B cell (primary cell): Measurements from ENCODE around the gene MUC3A. TPM values are rescaled to one million over a fixed set of nuclear protein-coding genes. Genes with fewer than 3 reads are reported as not detected.

Experiments used
- ATAC-seq: fragments of 200-7000 bp; cut with Tn5 transposase; one replicate; pipeline ENCODE4 v1.10.0; 2021; ENCODE audit warnings: low read depth, mild to moderate bottlenecking, moderate number of reproducible peaks, moderate library complexity
- CTCF ChIA-PET: fragments of 350-600 bp; sonication (Branson Sonifier 250); formaldehyde crosslinking; loops from one replicate; lab custom pipeline; 2021; ENCODE audit warnings: antibody characterized with exemption, inconsistent platforms; lab: Charles Lee
- POLR2A ChIA-PET: fragments of 350-600 bp; sonication (Branson Sonifier 250); formaldehyde crosslinking; loops from one replicate; lab custom pipeline; 2021; ENCODE audit warnings: antibody characterized with exemption; lab: Charles Lee
- DNase-seq: peaks from one replicate; pipeline ENCODE4 v3.0.0; 2013
- H2AFZ ChIP-seq: 2 replicates; pipeline ENCODE4 v1.6.1; 2012; ENCODE audit warnings: mild to moderate bottlenecking, low read depth, low read length; ENCODE audit not compliant: insufficient read depth, poor library complexity, severe bottlenecking
- H3K27ac ChIP-seq, 2 donors: 1 replicate in 1 of 2; 2 replicates in 1 of 2; pipeline ENCODE4 v1.5.1; 2012 to 2013; ENCODE audit warnings: low read length in 2 of 2, mild to moderate bottlenecking in 2 of 2, moderate library complexity in 1 of 2
- H3K27me3 ChIP-seq, 4 experiments: fragments of 200-600 bp in 1 of 4; sonication (generic) in 1 of 4; replicated peaks in 1 of 4; 1 replicate in 2 of 4; 2 replicates in 2 of 4; pipeline versions ENCODE4 v1.6.1 to v1.7.0; 2013 to 2016; ENCODE audit warnings: low read length in 3 of 4, mild to moderate bottlenecking in 2 of 4, mixed read lengths in 1 of 4, moderate library complexity in 1 of 4; ENCODE audit not compliant: insufficient read depth in 4 of 4, control insufficient read depth in 3 of 4; ENCODE audit errors: control extremely low read depth in 1 of 4
- H3K36me3 ChIP-seq, 2 experiments: replicated peaks in 1 of 2; 1 replicate in 1 of 2; 2 replicates in 1 of 2; pipeline versions ENCODE4 v1.6.1 to v1.7.1; 2013; ENCODE audit warnings: low read length in 1 of 2; ENCODE audit not compliant: insufficient read depth in 2 of 2, control insufficient read depth in 1 of 2; ENCODE audit errors: control extremely low read depth in 1 of 2, extremely low read depth in 1 of 2
- H3K4me1 ChIP-seq, 2 donors: fragments of 200-600 bp in 1 of 2; sonication (generic) in 1 of 2; 1 replicate in 1 of 2; 2 replicates in 1 of 2; pipeline versions ENCODE4 v1.5.1 to v1.6.1; 2013 to 2017; ENCODE audit warnings: low read length in 2 of 2; ENCODE audit not compliant: control insufficient read depth in 2 of 2, insufficient read depth in 2 of 2
- H3K4me2 ChIP-seq: replicated peaks from 2 replicates; pipeline ENCODE3; 2012; ENCODE audit warnings: mild to moderate bottlenecking, low read depth, low read length; ENCODE audit not compliant: poor library complexity, severe bottlenecking
- H3K4me3 ChIP-seq, 5 experiments: fragments of 200-600 bp in 1 of 5; sonication (generic) in 1 of 5; 1 replicate in 3 of 5; 2 replicates in 2 of 5; pipeline versions ENCODE4 v1.5.1 to v1.7.0; 2011 to 2016; ENCODE audit warnings: low read length in 4 of 5, mild to moderate bottlenecking in 4 of 5, low read depth in 2 of 5, control low read depth in 1 of 5, moderate library complexity in 1 of 5; ENCODE audit not compliant: insufficient read depth in 1 of 5; ENCODE audit errors: control extremely low read depth in 1 of 5, extremely low read depth in 1 of 5
- H3K79me2 ChIP-seq: fragments of 200-600 bp; sonication (generic); one replicate; pipeline ENCODE4 v1.6.0; 2016; ENCODE audit warnings: low read length; ENCODE audit not compliant: control insufficient read depth, insufficient read depth
- H3K9ac ChIP-seq: fragments of 200-600 bp; sonication (generic); 2 replicates; pipeline ENCODE4 v1.6.1; 2017; ENCODE audit warnings: mild to moderate bottlenecking, low read length, moderate library complexity
- H3K9me3 ChIP-seq, 3 donors: one replicate each; pipeline versions ENCODE4 v1.6.1 to v1.7.1; 2013; ENCODE audit warnings: low read length in 2 of 3; ENCODE audit not compliant: control insufficient read depth in 2 of 3, insufficient read depth in 1 of 3; ENCODE audit errors: control extremely low read depth in 1 of 3
- H4K20me1 ChIP-seq: 2 replicates; pipeline ENCODE4 v1.6.0; 2012; ENCODE audit warnings: mild to moderate bottlenecking, low read length; ENCODE audit not compliant: insufficient read depth, control insufficient read depth, poor library complexity, severe bottlenecking
- H3K27ac Mint-ChIP-seq: one replicate; pipeline ENCODE4 v1.8.0; 2021; ENCODE audit warnings: mixed read lengths
- H3K27me3 Mint-ChIP-seq: one replicate; pipeline ENCODE4 v1.8.0; 2021; ENCODE audit warnings: mixed read lengths
- H3K4me1 Mint-ChIP-seq: one replicate; pipeline ENCODE4 v1.8.0; 2021; ENCODE audit warnings: mixed read lengths
- H3K4me3 Mint-ChIP-seq: one replicate; pipeline ENCODE4 v1.8.0; 2021; ENCODE audit warnings: mixed read lengths
- H3K9me3 Mint-ChIP-seq: one replicate; pipeline ENCODE4 v1.8.0; 2022; ENCODE audit warnings: mixed read lengths; ENCODE audit not compliant: insufficient read depth
- CTCF ChIP-seq: fragments of 200-600 bp; IDR thresholded peaks from one replicate; pipeline ENCODE4 v1.8.0; 2022; ENCODE audit warnings: antibody characterized with exemption, mild to moderate bottlenecking
- EZH2 ChIP-seq: IDR thresholded peaks from 2 replicates; pipeline ENCODE4 v1.6.1; 2012; ENCODE audit warnings: borderline replicate concordance, low read depth, mild to moderate bottlenecking, moderate library complexity, low read length; ENCODE audit not compliant: insufficient read depth, poor library complexity, severe bottlenecking
- WGBS: methylation state at CpG from one replicate; pipeline ENCODE4 v1.1.5; 2013; ENCODE audit warnings: missing lambda C conversion rate; ENCODE audit not compliant: insufficient coverage; 5-methylcytosine and 5-hydroxymethylcytosine counted together
- intact Hi-C: fragments of 100-400 bp; cut with micrococcal nuclease; formaldehyde crosslinking; loops from one replicate; pipeline ENCODE4 v1.10.0; 2022
- polyA plus RNA-seq: library from polyadenylated mRNA; depleted of rRNA; stranded (reverse); fragments of >200 nt; gene quantifications from 2 replicates; pipeline ENCODE4 v1.2.3, GENCODE V29; 2012
- total RNA-seq, 2 donors: library from RNA; stranded (reverse); fragments of 120-200 nt in 1 of 2; gene quantifications; 1 replicate in 1 of 2; 2 replicates in 1 of 2; pipeline versions ENCODE4 v1.2.3 to v1.2.4, GENCODE V29; 2013 to 2022

MUC3A gene
- total and polyA plus RNA-seq, 2 donors (not counting 1 experiment from before 2014, with no cell fraction given) = not detected

- ATAC-seq (no peak), DNase-seq (no peak)
- Histone ChIP-seq H3K9ac (no peak overlapping the region), H3K9me3 (peaks cover 0 to 9% (median 0%) of the 10 kb centered on the region in 3 donors), H3K36me3 (no peaks in the 10 kb centered on the region), H3K79me2 (no peaks in the 10 kb centered on the region), H4K20me1 (no peaks in the 10 kb centered on the region), H3K4me1 (no peaks in the 10 kb centered on the region), H2AFZ (no peak overlapping the region), H3K27me3 (peaks cover 0 to 6% (median 0%) of the 10 kb centered on the region in 4 experiments), H3K4me2 (no peak overlapping the region), H3K4me3 (no peak overlapping the region), H3K27ac (no peak overlapping the region)
- Mint-ChIP-seq H3K4me3 (no peak overlapping the region), H3K9me3 (no peaks in the 10 kb centered on the region), H3K27me3 (peaks cover 9% of the 10 kb centered on the region), H3K27ac (no peak overlapping the region), H3K4me1 (peaks cover 6% of the 10 kb centered on the region)
- CTCF ChIA-PET = no interaction called here
- intact Hi-C loops = no loop called here
- WGBS = 100% methylated on average over 2 of the region's 3 CpGs
- TF ChIP-seq EZH2 (no peak), CTCF (no peak)
- POLR2A ChIA-PET = interaction anchor here (0.7 kb wide), 1 partner anchor 107 kb away, joined by 4 read pairs; no protein-coding TSS in a partner anchor
Observed at GRCh38 chr7:100911484-100911883, 37.9 kb upstream of the MUC3A start.

GRCh38 chr7:100914208-100914878 is 35.0 kb upstream of the MUC3A start:
- H3K9me3 Mint-ChIP-seq = no peaks in the 10 kb centered on the region
- Histone ChIP-seq H3K9ac (no peak overlapping the region), H3K27me3 (peaks cover 0 to 6% (median 0%) of the 10 kb centered on the region in 4 experiments), H2AFZ (no peak overlapping the region), H3K4me2 (no peak overlapping the region), H3K27ac (no peak overlapping the region), H4K20me1 (no peaks in the 10 kb centered on the region), H3K79me2 (no peaks in the 10 kb centered on the region), H3K4me1 (no peaks in the 10 kb centered on the region), H3K9me3 (no peaks in the 10 kb centered on the region), H3K4me3 (no peak overlapping the region), H3K36me3 (no peaks in the 10 kb centered on the region)
- ATAC-seq (no peak), DNase-seq (no peak)
- intact Hi-C loops = no loop called here
- H3K4me1 Mint-ChIP-seq = peaks cover 6% of the 10 kb centered on the region
- TF ChIP-seq EZH2 (no peak), CTCF (no peak)
- H3K4me3 Mint-ChIP-seq = no peak overlapping the region
- WGBS = 100% methylated on average over 1 of the region's 15 CpGs
- peaks cover 15% of the 10 kb centered on the region for H3K27me3 Mint-ChIP-seq
- ChIA-PET CTCF (no interaction called here), POLR2A (no interaction called here)
- H3K27ac Mint-ChIP-seq = no peak overlapping the region
